ENCODE results near the gene MYO7B. TPM values are rescaled to one million over a fixed set of nuclear protein-coding genes. Genes with fewer than 3 reads are reported as not detected.

The MYO7B gene
- total RNA-seq, 1 donor = under 0.01 TPM

DNA sequence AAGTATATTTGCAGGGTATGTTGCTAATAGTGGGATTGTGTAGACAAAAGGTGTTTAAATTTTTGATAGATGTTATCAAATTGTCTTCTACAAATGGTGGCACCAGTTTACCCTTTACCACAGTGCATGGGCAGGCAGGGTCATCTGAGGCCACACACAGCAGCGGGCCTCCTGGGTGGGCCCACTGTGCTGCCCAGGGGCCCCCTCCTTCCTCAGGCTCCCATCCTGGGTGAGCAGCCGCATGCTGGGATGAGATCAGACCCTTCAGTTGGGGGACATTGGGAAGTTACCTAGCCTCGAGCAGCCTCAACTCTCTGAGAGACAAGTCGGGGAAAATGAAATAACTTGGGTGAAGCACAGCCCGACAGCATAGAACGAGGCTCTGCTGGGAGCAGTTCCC is 9.7 kb downstream of the MYO7B start:
- Histone ChIP-seq H2AFZ (ENCODE audit: low read length) (no peak overlapping the region), H3K27me3 (ENCODE audit: insufficient read depth, low read length) (peaks cover 32% of the 10 kb centered on the region), H3K79me2 (ENCODE audit: insufficient read depth, low read length) (no peaks in the 10 kb centered on the region), H3K9me3 (ENCODE audit: low read depth, low read length) (no peaks in the 10 kb centered on the region), H3K4me1 (ENCODE audit: insufficient read depth, low read length) (no peaks in the 10 kb centered on the region), H3K36me3 (ENCODE audit: insufficient read depth, low read length) (no peaks in the 10 kb centered on the region), H4K20me1 (ENCODE audit: insufficient read depth, low read length) (no peaks in the 10 kb centered on the region), H3K4me3 (ENCODE audit: insufficient read depth, low read length) (no peak overlapping the region), H3K4me2 (ENCODE audit: insufficient read depth, low read length) (no peak overlapping the region), H3K27ac (ENCODE audit: low read depth, low read length) (no peak overlapping the region)
- TF ChIP-seq, protein P1, sequence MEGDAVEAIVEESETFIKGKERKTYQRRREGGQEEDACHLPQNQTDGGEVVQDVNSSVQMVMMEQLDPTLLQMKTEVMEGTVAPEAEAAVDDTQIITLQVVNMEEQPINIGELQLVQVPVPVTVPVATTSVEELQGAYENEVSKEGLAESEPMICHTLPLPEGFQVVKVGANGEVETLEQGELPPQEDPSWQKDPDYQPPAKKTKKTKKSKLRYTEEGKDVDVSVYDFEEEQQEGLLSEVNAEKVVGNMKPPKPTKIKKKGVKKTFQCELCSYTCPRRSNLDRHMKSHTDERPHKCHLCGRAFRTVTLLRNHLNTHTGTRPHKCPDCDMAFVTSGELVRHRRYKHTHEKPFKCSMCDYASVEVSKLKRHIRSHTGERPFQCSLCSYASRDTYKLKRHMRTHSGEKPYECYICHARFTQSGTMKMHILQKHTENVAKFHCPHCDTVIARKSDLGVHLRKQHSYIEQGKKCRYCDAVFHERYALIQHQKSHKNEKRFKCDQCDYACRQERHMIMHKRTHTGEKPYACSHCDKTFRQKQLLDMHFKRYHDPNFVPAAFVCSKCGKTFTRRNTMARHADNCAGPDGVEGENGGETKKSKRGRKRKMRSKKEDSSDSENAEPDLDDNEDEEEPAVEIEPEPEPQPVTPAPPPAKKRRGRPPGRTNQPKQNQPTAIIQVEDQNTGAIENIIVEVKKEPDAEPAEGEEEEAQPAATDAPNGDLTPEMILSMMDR (IDR thresholded peaks at IDR 0.05; ENCODE audit: extremely low read depth, low read depth, low read length) = no peak
- no peak for DNase-seq (ENCODE audit: insufficient read length, low spot score, missing footprints)

DNA sequence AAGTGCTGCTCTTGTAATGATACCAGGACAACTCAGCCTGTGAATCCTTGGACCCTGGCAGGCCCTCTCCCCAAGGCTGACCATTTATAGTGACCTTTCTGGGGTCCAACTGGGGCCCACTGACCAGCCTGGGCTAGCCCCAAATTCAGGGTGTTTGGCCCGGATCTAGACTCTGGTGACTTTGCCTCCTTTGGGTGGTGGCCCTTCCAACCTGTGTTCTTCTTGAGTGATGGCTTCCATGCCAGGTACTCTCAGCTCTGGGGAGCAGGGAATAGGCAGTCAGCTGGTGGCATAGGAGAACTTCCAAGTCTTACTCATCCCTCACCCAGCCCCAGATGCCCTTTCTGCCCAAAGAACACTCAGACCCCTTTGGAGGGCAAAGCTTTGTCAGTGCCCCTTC is 10.3 kb downstream of the MYO7B start:
- Histone ChIP-seq H3K4me1 (ENCODE audit: insufficient read depth, low read length) (no peaks in the 10 kb centered on the region), H3K4me3 (ENCODE audit: insufficient read depth, low read length) (no peak overlapping the region), H3K4me2 (ENCODE audit: insufficient read depth, low read length) (no peak overlapping the region), H3K27ac (ENCODE audit: low read depth, low read length) (no peak overlapping the region), H3K79me2 (ENCODE audit: insufficient read depth, low read length) (no peaks in the 10 kb centered on the region), H3K36me3 (ENCODE audit: insufficient read depth, low read length) (no peaks in the 10 kb centered on the region), H3K9me3 (ENCODE audit: low read depth, low read length) (no peaks in the 10 kb centered on the region), H2AFZ (ENCODE audit: low read length) (no peak overlapping the region), H4K20me1 (ENCODE audit: insufficient read depth, low read length) (no peaks in the 10 kb centered on the region), H3K27me3 (ENCODE audit: insufficient read depth, low read length) (peaks cover 37% of the 10 kb centered on the region)
- TF ChIP-seq, protein P1 (IDR thresholded peaks at IDR 0.05; ENCODE audit: extremely low read depth, low read depth, low read length) = no peak
- DNase-seq (ENCODE audit: insufficient read length, low spot score, missing footprints) = no peak

DNA sequence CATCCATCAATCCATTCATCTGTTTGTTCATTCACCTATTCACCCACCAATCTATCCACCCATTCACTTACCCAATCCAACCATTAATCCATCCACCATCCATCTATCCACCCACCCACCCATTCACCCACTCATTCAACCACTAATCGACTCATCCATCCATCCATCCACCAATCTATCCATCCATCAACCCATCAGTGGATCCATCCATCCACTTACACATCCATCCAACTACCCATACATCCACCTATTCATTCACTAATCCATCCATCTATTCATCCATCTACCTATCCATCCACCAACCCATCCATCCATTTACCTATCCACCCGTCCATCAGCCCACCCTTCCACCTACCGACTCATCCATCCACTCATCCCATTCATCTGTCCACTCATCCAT is 11.3 kb downstream of the MYO7B start:
- TF ChIP-seq, protein P1 (IDR thresholded peaks at IDR 0.05; ENCODE audit: extremely low read depth, low read depth, low read length) = no peak
- Histone ChIP-seq H3K27ac (ENCODE audit: low read depth, low read length) (no peak overlapping the region), H3K4me3 (ENCODE audit: insufficient read depth, low read length) (no peak overlapping the region), H3K27me3 (ENCODE audit: insufficient read depth, low read length) (peaks cover 30% of the 10 kb centered on the region), H3K79me2 (ENCODE audit: insufficient read depth, low read length) (no peaks in the 10 kb centered on the region), H3K9me3 (ENCODE audit: low read depth, low read length) (no peaks in the 10 kb centered on the region), H3K4me2 (ENCODE audit: insufficient read depth, low read length) (no peak overlapping the region), H3K36me3 (ENCODE audit: insufficient read depth, low read length) (no peaks in the 10 kb centered on the region), H3K4me1 (ENCODE audit: insufficient read depth, low read length) (no peaks in the 10 kb centered on the region), H2AFZ (ENCODE audit: low read length) (no peak overlapping the region), H4K20me1 (ENCODE audit: insufficient read depth, low read length) (no peaks in the 10 kb centered on the region)
- no peak for DNase-seq (ENCODE audit: insufficient read length, low spot score, missing footprints)

DNA sequence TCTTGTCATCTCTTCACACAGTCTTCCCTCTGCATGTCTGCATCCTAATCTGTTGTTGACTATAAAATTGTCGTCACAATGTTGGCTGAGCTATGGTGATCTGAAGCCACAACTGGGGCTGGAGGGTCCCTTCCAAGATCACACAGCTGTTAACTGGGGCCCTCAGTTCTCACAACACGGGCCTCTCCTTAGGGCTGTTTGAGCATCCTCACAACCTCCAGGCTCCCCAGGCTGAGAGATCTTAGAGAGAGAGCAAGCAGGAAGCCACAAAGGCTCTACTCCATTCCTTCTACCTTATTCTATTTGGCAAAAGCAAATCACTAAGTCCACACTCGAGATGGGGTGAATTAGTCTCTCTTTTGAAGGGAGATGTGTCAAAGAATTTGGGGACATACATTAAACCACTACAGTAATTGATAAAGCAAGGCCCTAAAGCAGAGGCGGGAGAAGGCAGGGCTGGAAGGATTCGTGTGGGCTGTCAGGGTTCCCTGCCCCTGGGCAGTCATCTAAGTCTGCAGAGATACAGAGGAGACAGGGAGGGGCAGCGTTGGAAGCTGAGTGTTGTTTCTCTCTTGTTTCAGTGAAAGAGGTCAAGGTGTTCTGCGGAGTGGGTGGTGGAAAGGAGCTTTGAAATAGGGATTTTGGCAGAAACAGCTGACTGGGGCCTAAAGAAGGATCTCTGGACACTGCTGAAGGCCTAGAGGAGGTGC is 15.9 kb downstream of the MYO7B start:
- no peak overlapping the region for H3K27ac ChIP-seq (ENCODE audit: low read depth, low read length)
- no peak overlapping the region for H3K4me3 ChIP-seq (ENCODE audit: insufficient read depth, low read length)
- H3K27me3 ChIP-seq (ENCODE audit: insufficient read depth, low read length) = peaks cover 51% of the 10 kb centered on the region
- no peaks in the 10 kb centered on the region for H3K36me3 ChIP-seq (ENCODE audit: insufficient read depth, low read length)
- TF ChIP-seq, protein P1 (IDR thresholded peaks at IDR 0.05; ENCODE audit: extremely low read depth, low read depth, low read length) = no peak
- no peaks in the 10 kb centered on the region for H3K79me2 ChIP-seq (ENCODE audit: insufficient read depth, low read length)
- DNase-seq (ENCODE audit: insufficient read length, low spot score, missing footprints) = peak; percentile 51
- no peak overlapping the region for H2AFZ ChIP-seq (ENCODE audit: low read length)
- H3K9me3 ChIP-seq (ENCODE audit: low read depth, low read length) = no peaks in the 10 kb centered on the region
- no peaks in the 10 kb centered on the region for H4K20me1 ChIP-seq (ENCODE audit: insufficient read depth, low read length)
- no peaks in the 10 kb centered on the region for H3K4me1 ChIP-seq (ENCODE audit: insufficient read depth, low read length)
- H3K4me2 ChIP-seq (ENCODE audit: insufficient read depth, low read length) = no peak overlapping the region
